ENCODE measurements around the gene SMURF2.

- TF ChIP-seq PKNOX1 (IDR thresholded peaks at IDR 0.05) (no peak), FOXA1 (IDR thresholded peaks at IDR 0.05) (no peak), SUZ12 (IDR thresholded peaks at IDR 0.05) (no peak), NFRKB (IDR thresholded peaks at IDR 0.05) (no peak), TARDBP (IDR thresholded peaks at IDR 0.05) (no peak)
These were observed 34.3 kb downstream of the SMURF2 start for GRCh38 chr17:64627797-64628196.
